H54 (cell line): ENCODE results near the gene CHIT1.
"Not testable (repeated sequence)": the region's sequence is repeated elsewhere in the genome, so short reads cannot be mapped to it uniquely, and the experiment has no call there.

Experiments
- DNase-seq: peaks from one replicate; pipeline ENCODE4 v3.0.0; 2011; ENCODE audit warnings: low spot score, mixed read lengths; ENCODE audit not compliant: insufficient read length
- FAIRE-seq: peaks from 3 replicates; lab custom pipeline; 2011; peaks lifted over from hg19 to GRCh38; lab: Jason Lieb, UNC
- POLR2A ChIP-seq: IDR thresholded peaks from 2 replicates; pipeline ENCODE4 v1.6.1; 2011; ENCODE audit warnings: low read depth, mild to moderate bottlenecking, low read length

CHIT1 gene

GRCh38 chr1:203271018-203271743 is 41.7 kb upstream of the CHIT1 start:
- DNase-seq (no peak), FAIRE-seq (no peak)
- TF ChIP-seq POLR2A, result no peak

GRCh38 chr1:203270448-203270847 is 41.0 kb upstream of the CHIT1 start:
- no peak for TF ChIP-seq POLR2A
- DNase-seq (no peak), FAIRE-seq (no peak)

- no peak for FAIRE-seq
- DNase-seq, result no peak
- TF ChIP-seq POLR2A, result no peak
Observed at GRCh38 chr1:203269654-203270020, 40.2 kb upstream of the CHIT1 start.

GRCh38 chr1:203268901-203269653 is 39.6 kb upstream of the CHIT1 start:
- no peak for TF ChIP-seq POLR2A
- DNase-seq, result peak; percentile 62
- no peak for FAIRE-seq

- FAIRE-seq, result no peak
- TF ChIP-seq POLR2A, result no peak
- no peak for DNase-seq
Observed at GRCh38 chr1:203267912-203268311, 38.4 kb upstream of the CHIT1 start.

GRCh38 chr1:203267347-203267846 is 37.9 kb upstream of the CHIT1 start:
- peak; percentile 38; the same call in 1 of the 2 replicates for TF ChIP-seq POLR2A
- DNase-seq (peak; percentile 74), FAIRE-seq (no peak)

GRCh38 chr1:203266140-203266539 is 36.7 kb upstream of the CHIT1 start:
- FAIRE-seq, DNase-seq: not testable (repeated sequence)

- TF ChIP-seq POLR2A, result no peak
- DNase-seq (no peak), FAIRE-seq (no peak)
Observed at GRCh38 chr1:203265541-203265940, 36.1 kb upstream of the CHIT1 start.

GRCh38 chr1:203264052-203264501 is 34.6 kb upstream of the CHIT1 start:
- DNase-seq, result no peak
- TF ChIP-seq POLR2A, result no peak
- FAIRE-seq, result no peak

- DNase-seq (no peak), FAIRE-seq (no peak)
- TF ChIP-seq POLR2A, result no peak
Observed at GRCh38 chr1:203263496-203263895, 34.0 kb upstream of the CHIT1 start.

- FAIRE-seq, result not testable (repeated sequence)
Observed at GRCh38 chr1:203256636-203257035, 27.2 kb upstream of the CHIT1 start.

GRCh38 chr1:203254782-203255181 is 25.3 kb upstream of the CHIT1 start:
- not testable (repeated sequence) for DNase-seq

More at GRCh38 chr1:203256636-203257035, 27.2 kb upstream of the CHIT1 start:
- not testable (repeated sequence) for DNase-seq

GRCh38 chr1:203252678-203253077 is 23.2 kb upstream of the CHIT1 start:
- no peak for TF ChIP-seq POLR2A
- FAIRE-seq, result no peak

More at GRCh38 chr1:203254782-203255181, 25.3 kb upstream of the CHIT1 start:
- not testable (repeated sequence) for FAIRE-seq

GRCh38 chr1:203251466-203251865 is 22.0 kb upstream of the CHIT1 start:
- FAIRE-seq (no peak), DNase-seq (no peak)
- TF ChIP-seq POLR2A, result no peak

More at GRCh38 chr1:203252678-203253077, 23.2 kb upstream of the CHIT1 start:
- no peak for DNase-seq

- no peak for TF ChIP-seq POLR2A
- DNase-seq, result no peak
- no peak for FAIRE-seq
Observed at GRCh38 chr1:203250911-203251310, 21.4 kb upstream of the CHIT1 start.
